Measurements from ENCODE around the gene CLDN12. TPM values are rescaled to one million over a fixed set of nuclear protein-coding genes. Genes with fewer than 3 reads are reported as not detected.
A peak's percentile ranks its signal among the peaks of the same experiment; 100 is the strongest.

Gene CLDN12
- total RNA-seq, 1 donor: 39.8 TPM

GRCh38 chr7:90401989-90402388, 1.3 kb upstream of the CLDN12 start:
- peaks cover 26% of the 10 kb centered on the region for H3K79me2 ChIP-seq (ENCODE audit: insufficient read depth, low read length)
- H3K27ac ChIP-seq (ENCODE audit: low read depth, low read length): no peak overlapping the region
- peaks cover 12% of the 10 kb centered on the region for H3K4me1 ChIP-seq (ENCODE audit: insufficient read depth, low read length)
- peaks cover 14% of the 10 kb centered on the region for H3K36me3 ChIP-seq (ENCODE audit: insufficient read depth, low read length)
- no peak for DNase-seq (ENCODE audit: insufficient read length, low spot score, missing footprints)
- no peaks in the 10 kb centered on the region for H4K20me1 ChIP-seq (ENCODE audit: insufficient read depth, low read length)
- H3K4me2 ChIP-seq (ENCODE audit: insufficient read depth, low read length): no peak overlapping the region
- H3K4me3 ChIP-seq (ENCODE audit: insufficient read depth, low read length): no peak overlapping the region
- TF ChIP-seq CTCF (IDR thresholded peaks at IDR 0.05; ENCODE audit: extremely low read depth, low read depth, low read length): no peak
- no peaks in the 10 kb centered on the region for H3K27me3 ChIP-seq (ENCODE audit: insufficient read depth, low read length)
- H2AFZ ChIP-seq (ENCODE audit: low read length): no peak overlapping the region
- H3K9me3 ChIP-seq (ENCODE audit: low read depth, low read length): no peaks in the 10 kb centered on the region

GRCh38 chr7:90402785-90403173, 482 bp upstream of the CLDN12 start:
- Histone ChIP-seq H3K27me3 (ENCODE audit: insufficient read depth, low read length) (no peaks in the 10 kb centered on the region), H3K79me2 (ENCODE audit: insufficient read depth, low read length) (peaks cover 34% of the 10 kb centered on the region), H3K4me2 (ENCODE audit: insufficient read depth, low read length) (peak overlapping the region; percentile 100), H3K27ac (ENCODE audit: low read depth, low read length) (peak overlapping the region; percentile 100), H3K4me1 (ENCODE audit: insufficient read depth, low read length) (peaks cover 12% of the 10 kb centered on the region), H3K9me3 (ENCODE audit: low read depth, low read length) (no peaks in the 10 kb centered on the region), H3K4me3 (ENCODE audit: insufficient read depth, low read length) (peak overlapping the region; percentile 88), H4K20me1 (ENCODE audit: insufficient read depth, low read length) (no peaks in the 10 kb centered on the region), H3K36me3 (ENCODE audit: insufficient read depth, low read length) (peaks cover 14% of the 10 kb centered on the region), H2AFZ (ENCODE audit: low read length) (peak overlapping the region; percentile 93)
- no peak for DNase-seq (ENCODE audit: insufficient read length, low spot score, missing footprints)
- TF ChIP-seq CTCF (IDR thresholded peaks at IDR 0.05; ENCODE audit: extremely low read depth, low read depth, low read length): no peak

GRCh38 chr7:90404777-90405176, 1.5 kb downstream of the CLDN12 start:
- Histone ChIP-seq H3K9me3 (ENCODE audit: low read depth, low read length) (no peaks in the 10 kb centered on the region), H3K4me2 (ENCODE audit: insufficient read depth, low read length) (peak overlapping the region; percentile 100), H3K36me3 (ENCODE audit: insufficient read depth, low read length) (peaks cover 26% of the 10 kb centered on the region), H3K27me3 (ENCODE audit: insufficient read depth, low read length) (no peaks in the 10 kb centered on the region), H3K79me2 (ENCODE audit: insufficient read depth, low read length) (peaks cover 51% of the 10 kb centered on the region), H3K4me3 (ENCODE audit: insufficient read depth, low read length) (no peak overlapping the region), H4K20me1 (ENCODE audit: insufficient read depth, low read length) (no peaks in the 10 kb centered on the region), H2AFZ (ENCODE audit: low read length) (no peak overlapping the region), H3K27ac (ENCODE audit: low read depth, low read length) (peak overlapping the region; percentile 49), H3K4me1 (ENCODE audit: insufficient read depth, low read length) (peaks cover 12% of the 10 kb centered on the region)
- TF ChIP-seq CTCF (IDR thresholded peaks at IDR 0.05; ENCODE audit: extremely low read depth, low read depth, low read length): no peak
- no peak for DNase-seq (ENCODE audit: insufficient read length, low spot score, missing footprints)

- DNase-seq (ENCODE audit: insufficient read length, low spot score, missing footprints): no peak
- peaks cover 68% of the 10 kb centered on the region for H3K79me2 ChIP-seq (ENCODE audit: insufficient read depth, low read length)
- no peak overlapping the region for H2AFZ ChIP-seq (ENCODE audit: low read length)
- peaks cover 6% of the 10 kb centered on the region for H4K20me1 ChIP-seq (ENCODE audit: insufficient read depth, low read length)
- H3K9me3 ChIP-seq (ENCODE audit: low read depth, low read length): no peaks in the 10 kb centered on the region
- no peaks in the 10 kb centered on the region for H3K27me3 ChIP-seq (ENCODE audit: insufficient read depth, low read length)
- H3K4me2 ChIP-seq (ENCODE audit: insufficient read depth, low read length): no peak overlapping the region
- H3K4me3 ChIP-seq (ENCODE audit: insufficient read depth, low read length): no peak overlapping the region
- peaks cover 36% of the 10 kb centered on the region for H3K36me3 ChIP-seq (ENCODE audit: insufficient read depth, low read length)
- peaks cover 9% of the 10 kb centered on the region for H3K4me1 ChIP-seq (ENCODE audit: insufficient read depth, low read length)
- TF ChIP-seq CTCF (IDR thresholded peaks at IDR 0.05; ENCODE audit: extremely low read depth, low read depth, low read length): no peak
- H3K27ac ChIP-seq (ENCODE audit: low read depth, low read length): no peak overlapping the region
Observed at GRCh38 chr7:90407484-90407821, 4.2 kb downstream of the CLDN12 start.

All from osteoblast (primary cell).